Measurements from ENCODE around the gene SIRPD.

Gene SIRPD

DNA sequence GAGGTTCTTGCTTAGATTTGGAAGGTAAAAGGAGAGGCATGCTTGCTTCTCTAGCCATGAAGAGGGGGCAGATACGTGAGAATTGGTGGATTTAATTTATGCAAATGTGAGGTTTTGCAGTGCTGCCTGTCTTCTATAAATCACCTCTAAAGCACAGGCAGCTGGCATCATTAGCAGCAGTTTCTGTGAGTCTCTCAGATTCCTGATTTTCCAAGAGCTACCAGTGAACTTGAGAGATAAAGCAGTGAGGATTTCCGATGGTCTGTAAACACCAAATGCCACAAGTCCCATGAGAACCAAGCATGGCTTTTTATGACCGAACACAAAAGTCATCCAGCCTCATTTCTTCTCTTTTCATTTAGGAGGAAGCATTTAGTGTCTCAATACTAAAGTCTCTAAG is 63.1 kb downstream of the SIRPD start:
- no peak for DNase-seq (ENCODE audit: low spot score)

- DNase-seq (ENCODE audit: low spot score), result no peak
These were observed 64.0 kb downstream of the SIRPD start for GRCh38 chr20:1493536-1493935.

DNA sequence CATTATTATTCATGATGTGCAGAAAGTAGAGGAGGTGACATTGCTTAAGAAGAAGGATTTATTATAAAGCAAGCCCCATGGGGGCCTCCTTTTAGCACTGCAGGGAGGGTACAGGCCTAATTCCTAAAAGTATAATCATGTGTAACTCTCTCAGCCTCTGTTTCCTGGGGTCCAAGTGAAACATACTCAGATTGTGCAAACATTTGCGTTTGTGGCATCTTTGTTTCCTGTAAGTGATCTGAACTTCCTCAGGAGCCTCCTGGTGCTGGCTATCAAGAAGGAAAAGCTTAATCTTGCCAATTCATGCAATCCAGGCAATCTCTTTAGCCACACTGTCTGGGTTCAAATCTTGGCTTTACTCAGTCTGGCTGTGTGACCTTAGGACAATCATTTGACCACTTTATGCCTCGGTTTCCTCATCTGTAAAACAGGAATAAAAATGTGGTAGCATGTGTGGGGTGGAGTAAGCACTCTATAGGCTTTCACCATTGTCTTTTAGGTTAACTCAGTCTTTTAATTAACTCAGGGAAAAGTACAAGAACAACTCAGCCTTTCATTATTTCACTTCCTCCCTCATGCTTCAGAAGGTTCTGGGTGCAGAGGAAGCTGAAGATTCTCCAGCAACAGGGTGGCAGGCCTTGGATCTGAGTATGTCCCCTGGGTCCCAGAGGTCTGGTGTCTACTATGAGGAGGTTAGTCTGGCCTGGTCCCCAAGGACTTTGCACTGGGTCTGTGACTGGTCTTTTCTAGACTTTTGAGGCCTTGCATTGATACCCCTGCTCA is 65.5 kb downstream of the SIRPD start:
- peak; percentile 40 for DNase-seq (ENCODE audit: low spot score)

- peak; percentile 71 for DNase-seq (ENCODE audit: low spot score)
These were observed 66.1 kb downstream of the SIRPD start, which contains the start of gene SIRPB2 for GRCh38 chr20:1491281-1491840. Gene SIRPB2 (minus strand): TSS chr20:1491420. CDS start chr20:1491359, 61 bp downstream.

DNA sequence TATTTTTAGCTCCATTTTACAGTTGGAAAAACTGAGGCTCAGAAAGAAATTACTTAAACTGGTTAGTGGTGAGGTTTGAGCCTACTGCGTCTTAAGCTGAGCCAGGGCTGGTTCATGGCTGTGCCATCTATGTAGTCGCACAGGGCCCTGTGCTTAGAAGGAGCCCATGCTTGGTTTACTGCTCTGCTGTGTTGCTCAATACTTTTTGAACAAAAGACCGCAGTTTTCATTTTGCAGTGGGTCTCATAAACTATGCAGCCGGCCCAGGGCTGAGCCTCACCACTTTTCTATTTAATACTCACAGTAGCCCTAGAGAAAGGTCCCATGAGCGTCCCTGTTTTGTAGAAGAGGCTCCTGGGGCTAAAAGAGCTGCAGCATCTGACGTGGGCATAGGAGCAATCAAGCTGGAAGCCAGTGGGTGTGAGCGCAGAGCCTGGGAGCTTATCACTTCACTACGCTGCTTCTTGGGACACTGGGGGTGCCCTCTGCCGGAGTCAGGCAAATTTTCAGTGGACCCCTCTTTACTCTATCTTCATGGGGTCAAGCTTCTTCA is 66.8 kb downstream of the SIRPD start:
- DNase-seq (ENCODE audit: low spot score), result no peak

GRCh38 chr20:1489764-1490436 is 67.6 kb downstream of the SIRPD start:
- DNase-seq (ENCODE audit: low spot score), result no peak

GRCh38 chr20:1489325-1489724 is 68.2 kb downstream of the SIRPD start:
- DNase-seq (ENCODE audit: low spot score), result no peak

DNA sequence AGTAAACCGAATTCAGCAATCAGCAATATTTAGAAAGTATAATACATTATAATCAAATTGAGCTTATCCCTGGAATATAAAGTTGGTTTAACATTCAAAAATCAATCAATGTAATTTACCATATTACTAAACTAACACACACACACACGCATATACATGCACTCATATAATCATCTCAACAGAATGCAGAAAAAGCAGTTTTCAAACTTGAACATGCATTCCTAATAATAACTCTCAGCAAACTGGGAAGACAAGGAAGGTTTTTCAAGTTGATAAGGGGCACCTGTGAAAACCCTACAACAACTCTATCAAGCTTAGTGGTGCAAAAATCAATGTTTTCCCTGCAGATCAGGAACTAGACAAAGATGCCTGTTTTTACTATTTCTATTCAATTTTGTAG is 70.9 kb downstream of the SIRPD start:
- no peak for DNase-seq (ENCODE audit: low spot score)

GRCh38 chr20:1484438-1485116 is 72.9 kb downstream of the SIRPD start:
- no peak for DNase-seq (ENCODE audit: low spot score)
